CD4-positive, alpha-beta T cell treated with Interleukin-1 beta for 1 hour (primary cell): ENCODE results near the gene HBEGF.

ENCODE experiments used
- DNase-seq, 2 donors: peaks; one replicate each; pipeline ENCODE4 v3.0.0-alpha.2; 2020 to 2022

The HBEGF gene

DNA sequence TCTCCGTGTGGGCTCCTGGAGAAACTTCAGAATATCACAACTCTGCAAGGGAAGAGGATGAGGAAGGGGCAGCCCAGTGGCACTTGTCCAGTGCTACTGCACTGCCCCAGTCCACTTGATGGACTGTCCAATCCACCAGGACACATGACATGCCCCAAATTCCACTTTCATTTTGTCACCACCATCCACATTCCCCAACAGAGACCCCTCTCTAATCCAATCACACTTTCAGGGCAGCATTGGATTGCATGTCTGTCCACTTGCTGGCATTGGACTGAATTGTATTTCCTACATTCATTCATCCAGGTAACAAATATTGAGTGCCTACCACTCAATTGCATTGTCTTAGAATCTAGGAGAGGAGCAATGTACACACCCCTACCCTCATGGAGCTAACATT lies 14.8 kb downstream of the HBEGF start:
- no peak for DNase-seq

DNA sequence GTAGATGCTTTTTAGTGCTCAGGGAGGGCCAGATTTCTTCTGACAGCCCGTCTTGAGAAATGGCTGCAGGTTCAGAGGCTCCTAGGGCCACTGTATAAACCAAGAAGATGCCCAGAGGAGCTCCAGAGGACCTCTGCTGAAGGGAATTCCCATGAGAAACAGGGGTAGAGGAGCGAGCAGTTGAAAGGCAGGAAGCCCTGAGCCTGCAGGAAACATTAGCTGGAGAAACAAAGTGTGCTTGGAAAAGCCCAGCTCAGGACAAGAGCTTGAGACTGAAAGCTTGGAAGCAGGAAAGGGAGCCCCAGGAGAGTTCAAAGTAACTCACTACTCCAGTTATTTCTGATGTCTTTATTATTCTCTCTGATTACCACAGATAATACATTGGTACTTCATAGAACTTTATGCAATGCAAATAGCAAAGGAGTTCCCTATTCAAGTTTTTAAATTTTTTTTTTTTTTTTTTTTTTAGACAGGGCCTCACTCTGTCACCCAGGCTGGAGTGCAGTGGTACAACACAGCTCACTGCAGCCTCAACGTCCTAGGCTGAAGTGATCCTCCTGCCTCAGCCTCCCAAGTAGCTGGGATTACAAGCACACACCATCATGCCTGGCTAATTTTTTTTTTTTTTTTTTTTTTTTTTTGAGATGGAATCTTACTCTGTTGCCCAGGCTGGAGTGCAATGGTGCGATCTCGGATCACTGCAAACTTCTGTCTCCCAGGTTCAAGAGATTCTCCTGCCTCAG lies 16.5 kb downstream of the HBEGF start:
- DNase-seq: no peak

DNA sequence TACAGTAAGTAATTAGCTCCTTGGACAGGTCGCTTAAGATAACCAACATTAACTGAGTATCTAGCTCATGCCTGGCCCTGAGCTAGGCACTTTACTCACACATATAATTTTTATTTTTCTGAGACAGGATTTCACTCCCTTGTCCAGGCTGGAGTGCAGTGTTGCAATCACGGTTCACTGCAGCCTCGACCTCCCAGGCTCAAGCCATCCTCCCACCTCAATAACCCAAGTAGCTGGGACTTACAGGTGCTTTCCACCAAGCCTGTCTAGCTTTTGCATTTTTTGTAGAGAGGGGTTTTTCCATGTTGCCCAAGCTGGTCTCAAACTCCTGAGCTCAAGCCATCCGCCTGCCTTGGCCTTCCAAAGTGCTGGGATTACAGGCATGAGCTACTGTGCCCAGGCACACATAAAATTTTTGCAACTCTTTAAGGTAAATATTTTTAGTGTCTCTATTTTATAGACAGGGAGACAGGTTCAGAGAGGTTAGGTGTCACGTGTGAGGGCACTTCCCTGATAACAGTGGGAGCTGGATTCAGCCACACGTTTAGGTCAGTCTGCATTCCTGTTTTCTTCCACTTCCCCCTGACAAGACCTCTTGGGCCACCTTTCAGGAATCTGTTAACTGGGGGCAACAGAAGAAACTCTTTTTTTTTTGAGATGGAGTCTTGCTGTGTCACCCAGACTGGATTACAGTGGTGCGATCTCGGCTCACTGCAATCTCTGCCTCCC lies 18.2 kb downstream of the HBEGF start:
- no peak for DNase-seq

DNA sequence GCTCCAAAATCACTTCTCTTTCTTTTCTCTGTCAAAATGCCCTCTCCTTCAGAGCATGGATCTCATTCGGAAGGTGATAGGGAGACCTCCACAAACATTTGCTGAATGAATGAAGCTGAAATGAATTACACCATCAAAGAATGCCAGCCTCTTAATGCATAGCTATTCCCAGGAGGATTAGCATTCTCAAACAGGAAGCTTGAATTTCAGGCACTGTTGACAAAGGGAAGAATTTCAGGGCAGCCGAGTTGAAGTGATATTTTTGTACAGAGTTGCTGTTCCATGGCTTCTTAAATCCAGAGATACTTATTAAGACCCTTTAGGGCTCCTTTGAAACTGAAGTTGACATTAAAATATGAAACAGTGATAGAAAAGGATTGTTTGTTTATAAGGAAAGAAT lies 18.8 kb downstream of the HBEGF start:
- no peak for DNase-seq

DNA sequence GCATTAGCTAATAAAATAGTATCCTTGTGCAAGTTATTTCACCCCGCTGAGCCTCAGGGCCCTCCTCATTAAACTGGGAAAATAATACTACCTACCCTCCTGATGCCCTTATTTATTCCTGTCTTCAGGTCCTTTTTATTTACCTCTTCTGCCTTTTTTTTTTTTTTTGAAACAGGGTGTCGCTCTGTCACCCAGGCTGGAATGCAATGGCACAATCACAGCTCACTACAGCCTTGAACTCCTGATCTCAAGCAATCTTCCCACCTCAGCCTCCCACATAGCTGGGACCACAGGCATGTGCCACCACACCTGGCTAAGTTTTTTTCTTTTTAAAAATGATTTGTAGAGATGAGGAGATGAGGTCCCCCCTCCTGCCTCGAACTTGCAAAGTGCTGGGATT lies 20.9 kb downstream of the HBEGF start:
- DNase-seq: no peak

DNA sequence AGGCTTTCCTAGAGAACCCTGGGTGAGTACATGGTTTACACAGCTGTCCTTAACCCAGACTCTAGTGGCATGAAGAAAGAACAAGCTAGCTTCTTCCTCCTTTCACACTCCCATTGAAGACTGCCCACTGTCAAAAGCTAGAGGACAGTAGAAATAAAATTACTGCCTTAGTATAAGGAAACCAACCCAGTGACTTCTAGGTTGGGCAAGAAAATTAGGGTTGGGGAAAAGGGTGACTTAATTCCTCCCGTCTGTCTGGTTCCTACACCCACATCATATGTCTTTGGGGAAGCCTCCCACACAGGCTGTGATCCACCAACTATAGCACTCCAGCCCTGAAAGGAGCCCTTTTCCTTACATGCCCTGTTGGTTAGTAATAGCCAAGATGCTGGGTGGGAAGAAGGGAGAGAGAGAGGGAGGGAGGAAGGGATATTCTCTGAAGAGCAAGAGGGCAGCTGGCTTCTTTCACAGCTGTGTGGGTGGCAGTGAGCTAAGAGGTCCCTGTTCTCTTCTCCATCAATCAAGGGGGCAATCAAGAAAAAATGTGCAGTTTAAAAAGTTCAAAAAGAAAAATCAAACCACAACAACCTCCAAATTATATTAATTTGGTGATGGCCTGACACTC lies 21.7 kb downstream of the HBEGF start:
- no peak for DNase-seq

DNA sequence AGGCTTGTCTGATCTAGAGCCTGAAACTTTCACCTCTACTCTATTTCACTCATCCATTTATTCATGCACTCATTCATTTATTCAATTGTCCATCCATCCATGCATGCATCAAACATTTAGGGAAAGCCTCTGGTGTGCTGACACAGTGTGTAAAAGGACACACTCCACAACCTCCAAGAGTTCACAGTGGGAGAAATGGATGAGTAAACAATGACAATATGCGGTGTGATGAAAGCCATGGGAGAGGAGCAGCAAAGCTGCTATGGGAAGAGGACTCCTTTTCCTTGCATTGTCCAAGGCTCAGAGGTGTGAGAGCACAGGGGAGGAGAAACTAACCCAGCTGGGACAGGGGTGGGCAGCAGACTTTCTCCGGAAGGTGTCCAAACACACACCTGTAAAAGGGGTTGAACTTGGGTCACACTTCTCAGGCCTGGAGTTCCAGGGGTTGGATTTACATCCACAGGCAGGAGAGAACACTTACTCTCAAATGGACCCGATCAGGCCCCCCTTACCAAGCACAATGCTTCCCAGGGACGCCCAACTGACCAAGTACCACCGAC lies 22.3 kb downstream of the HBEGF start:
- no peak for DNase-seq

DNA sequence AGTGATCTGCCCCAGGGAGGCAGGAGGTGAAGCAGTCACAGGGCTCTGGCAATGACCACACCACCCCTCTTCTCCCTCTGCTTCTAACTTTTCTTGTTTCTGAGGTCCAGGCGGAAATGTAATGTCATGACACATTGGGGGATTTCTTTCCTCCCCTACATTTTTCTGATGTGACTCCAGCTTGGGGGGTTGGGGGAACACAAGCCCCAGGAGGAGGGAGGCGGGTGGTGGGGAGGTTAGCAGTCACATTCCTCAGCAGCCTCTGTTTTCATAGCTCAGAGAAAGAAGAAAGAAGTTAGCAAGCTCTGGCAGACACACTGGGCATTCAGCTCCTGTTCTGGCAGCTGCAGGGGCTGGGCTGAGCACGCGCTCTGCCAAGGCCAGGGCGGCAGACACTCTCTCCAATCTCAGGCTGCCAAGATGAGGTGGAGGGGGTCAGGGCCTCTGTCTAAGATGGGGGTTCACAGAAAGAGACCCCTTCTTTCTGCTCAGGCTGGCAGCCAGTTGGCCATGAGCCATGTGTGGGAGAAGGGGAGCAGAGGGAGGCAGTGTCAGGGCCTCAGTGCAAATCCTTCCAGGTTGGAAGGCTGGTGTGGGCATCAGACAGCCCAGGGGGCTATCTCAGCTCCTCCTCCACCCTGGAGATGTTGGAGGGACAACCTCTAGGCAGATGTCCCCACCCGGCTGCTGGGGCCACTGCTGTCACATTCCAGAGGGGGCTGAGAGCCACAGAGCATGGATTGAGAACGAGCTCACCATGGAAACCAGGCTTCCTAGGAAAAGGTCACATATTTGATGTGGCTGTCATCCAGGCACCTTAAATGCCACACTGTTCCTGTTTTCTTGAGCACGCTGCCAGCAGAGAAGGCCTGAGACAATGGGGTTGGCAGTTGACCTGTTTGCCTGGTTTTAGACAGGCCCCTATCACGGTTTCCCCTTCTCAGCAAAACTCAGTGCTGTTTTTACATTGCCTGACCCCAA lies 23.4 kb downstream of the HBEGF start:
- no peak for DNase-seq

DNA sequence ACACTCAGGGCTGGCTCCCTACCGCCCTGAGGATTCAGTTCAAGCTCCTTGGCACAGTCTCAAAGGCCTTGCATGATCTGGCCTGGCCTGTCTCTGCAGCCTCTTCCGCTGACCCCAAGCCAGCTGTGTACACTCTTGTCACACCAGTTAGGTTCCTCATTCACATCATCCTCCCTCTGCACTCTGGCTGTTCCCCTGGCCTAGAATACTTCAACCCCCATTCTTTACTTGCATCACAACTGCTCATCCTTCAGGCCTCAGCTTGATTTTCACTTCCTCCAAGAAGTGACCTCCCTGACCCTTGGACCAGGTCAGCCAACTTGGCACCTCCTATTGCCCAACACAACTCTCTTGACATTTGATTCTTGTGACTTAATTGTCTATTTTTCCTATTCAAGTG lies 24.6 kb downstream of the HBEGF start:
- peak; percentile 9 to 74 for DNase-seq

DNA sequence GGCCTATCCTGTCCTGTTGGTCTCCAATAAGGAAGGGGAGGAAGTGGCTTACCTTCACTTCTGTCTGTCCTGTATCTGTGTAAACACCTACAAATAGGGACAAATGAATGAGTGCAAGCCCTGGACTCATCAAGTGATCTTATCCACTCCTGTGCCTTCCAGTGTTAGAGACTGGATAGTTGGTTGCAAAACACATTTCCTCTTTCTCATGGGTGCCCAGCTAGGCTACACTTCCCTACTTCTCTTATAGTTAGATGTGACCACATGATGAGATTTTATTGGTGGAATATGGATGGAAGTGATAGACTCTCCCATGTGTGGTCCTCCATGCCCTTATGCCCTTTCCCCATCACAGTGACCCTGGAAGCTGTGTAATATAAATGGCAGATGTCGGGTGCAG lies 26.6 kb downstream of the HBEGF start:
- no peak for DNase-seq

DNA sequence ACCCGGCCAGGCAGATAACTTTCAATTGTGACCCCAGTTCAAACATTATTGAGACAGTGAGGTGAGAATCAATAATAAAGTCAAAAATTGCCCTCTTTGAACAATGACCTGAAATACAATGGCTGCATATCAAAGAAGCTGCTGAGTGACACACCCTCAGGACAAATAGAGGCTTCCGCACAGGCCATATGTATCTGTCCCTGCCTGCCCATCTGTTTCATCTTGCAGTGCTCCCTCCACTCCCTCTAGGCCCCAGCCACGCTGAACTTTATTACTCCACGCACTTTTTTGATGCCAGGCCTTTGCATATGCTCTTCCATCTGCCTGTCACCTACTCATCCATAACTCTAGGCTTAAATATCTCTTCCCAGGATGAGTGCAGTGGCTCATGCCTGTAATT lies 27.6 kb downstream of the HBEGF start:
- DNase-seq: no peak

DNA sequence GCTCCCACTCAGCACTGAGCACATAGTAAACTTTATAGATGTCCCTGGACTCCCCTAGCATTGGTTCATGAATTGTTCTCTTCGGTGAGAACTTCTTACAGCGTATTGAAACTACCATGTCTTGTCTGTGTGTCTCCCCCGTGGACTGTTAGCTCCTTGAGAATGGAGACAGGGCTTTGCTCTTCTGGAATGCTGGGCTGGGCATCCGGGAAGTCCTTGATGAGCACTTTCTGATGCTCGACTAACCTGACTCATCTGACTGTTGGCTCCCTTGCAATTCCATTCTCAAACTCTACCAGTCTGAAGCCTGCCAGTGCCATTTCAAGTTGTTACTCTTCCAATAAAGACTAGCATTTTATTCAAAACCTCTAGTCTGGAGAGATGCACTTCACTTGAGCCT lies 28.5 kb downstream of the HBEGF start:
- no peak for DNase-seq

DNA sequence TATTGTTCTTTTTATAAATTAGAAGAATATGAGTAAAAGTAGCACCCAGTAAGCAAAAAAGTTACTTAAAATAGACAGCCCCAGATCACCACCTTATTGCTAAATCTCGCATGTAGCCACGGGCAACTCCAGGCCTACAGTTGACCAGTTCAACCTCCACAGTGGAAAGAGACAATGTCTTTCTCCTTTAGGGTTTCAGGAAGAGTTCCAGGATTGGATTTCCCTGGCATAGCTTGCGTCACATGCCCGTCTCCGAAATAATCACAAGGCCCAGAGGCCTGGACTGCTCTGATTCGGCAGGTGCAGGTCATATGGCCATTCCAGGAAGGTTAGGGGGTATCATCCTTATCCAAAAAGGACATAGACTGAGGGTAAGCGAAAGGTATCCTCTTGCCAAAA lies 33.6 kb downstream of the HBEGF start:
- DNase-seq: no peak

DNA sequence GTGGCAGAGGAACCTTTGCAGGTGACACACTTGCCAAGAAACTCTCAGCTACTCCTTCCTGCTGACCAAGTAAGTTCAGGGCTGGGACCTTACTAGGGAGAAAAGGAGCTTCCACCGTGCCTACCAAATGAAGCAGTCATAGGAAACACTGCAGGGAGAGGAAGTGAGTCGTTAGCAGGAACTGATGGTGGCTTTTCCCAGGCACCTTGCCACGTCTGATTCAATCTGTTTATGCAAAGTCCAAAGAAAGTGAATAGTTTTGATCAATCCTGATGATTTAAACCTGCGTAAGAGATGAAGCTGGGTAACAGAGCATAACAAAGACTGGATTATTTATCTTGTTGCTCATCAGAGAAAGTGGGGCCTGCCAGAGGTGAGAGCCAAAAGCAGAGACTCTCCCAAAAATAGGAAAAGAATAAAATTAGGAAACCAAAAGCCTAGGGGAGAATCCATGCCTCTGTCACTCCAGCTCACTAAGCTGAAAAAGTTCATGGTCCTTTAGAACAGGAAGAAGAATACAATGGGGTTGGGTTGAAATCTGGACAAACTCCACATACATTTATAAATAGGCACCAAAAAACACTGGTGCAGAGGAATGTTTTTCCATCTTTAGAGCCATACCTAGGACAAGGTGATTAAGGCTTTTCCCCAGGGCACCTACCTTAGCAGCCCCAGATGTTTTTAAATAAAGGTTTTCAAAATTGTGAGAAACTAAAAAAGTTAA lies 34.2 kb downstream of the HBEGF start:
- peak in 1 of 2 donors; percentile 13 for DNase-seq

DNA sequence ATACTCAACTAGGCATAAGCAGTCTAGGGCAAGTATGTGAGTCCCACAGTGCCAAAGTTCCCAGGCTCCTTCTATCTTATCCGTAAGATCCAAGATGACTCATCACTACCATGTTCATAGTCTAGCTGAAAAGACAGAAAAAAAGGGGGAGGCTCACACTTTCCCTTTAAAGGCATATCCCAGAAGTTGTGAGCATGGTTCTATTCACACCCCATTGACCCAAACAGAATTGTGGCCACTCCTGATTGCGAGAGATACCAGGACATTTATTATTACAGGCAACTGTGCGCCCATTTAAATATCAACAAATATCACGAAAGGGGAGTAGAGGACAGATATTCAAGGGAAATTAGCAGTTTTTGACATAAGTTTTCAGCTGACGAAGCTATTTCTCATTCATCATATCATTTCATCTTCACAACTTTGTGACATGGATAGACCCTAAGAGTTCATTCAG lies 35.4 kb downstream of the HBEGF start:
- DNase-seq: no peak

DNA sequence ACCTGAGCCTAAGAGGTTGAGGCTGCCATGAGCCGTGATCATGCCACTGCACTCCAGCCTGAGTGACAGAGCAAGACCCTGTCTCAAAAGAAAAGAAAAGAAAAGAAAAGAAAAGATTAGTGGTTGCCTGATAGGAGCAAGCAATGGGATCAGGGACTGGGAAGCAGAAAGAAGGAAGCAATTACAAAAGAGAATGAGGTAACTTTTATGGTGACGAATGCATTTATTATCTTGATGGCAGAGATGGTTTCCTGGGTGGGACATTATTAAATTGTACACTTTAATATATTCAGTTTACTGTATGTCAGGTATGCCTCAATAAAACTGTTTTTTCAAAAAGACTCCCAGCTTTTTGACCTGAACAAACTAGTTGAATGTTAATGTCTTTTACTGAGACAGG lies 36.0 kb downstream of the HBEGF start:
- DNase-seq: no peak

DNA sequence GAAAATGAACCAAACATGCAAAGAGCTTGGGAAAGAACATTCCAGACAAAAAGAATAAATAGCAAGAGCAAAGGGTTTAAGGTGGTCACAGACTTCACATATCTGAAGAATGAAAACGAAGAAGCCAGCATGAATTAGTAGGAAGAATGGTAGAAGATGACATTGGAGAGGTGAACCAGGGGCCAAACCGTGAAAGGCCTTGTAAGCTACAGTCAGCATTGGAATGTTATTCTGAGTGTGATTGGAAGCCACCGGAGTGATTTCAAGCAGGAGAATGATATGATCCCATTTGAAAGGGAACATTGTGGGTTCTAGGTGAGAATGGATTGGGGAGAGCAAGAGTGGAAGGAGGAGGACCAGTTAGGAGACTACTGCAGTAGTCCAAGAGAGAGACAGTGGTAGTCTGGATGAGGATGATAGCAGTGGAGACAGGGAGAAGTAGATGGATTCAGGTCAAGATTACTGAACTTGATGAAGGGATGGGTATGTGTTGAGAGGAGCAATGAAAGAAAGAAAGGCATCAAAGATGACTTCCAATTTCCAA lies 36.6 kb downstream of the HBEGF start:
- DNase-seq: no peak

DNA sequence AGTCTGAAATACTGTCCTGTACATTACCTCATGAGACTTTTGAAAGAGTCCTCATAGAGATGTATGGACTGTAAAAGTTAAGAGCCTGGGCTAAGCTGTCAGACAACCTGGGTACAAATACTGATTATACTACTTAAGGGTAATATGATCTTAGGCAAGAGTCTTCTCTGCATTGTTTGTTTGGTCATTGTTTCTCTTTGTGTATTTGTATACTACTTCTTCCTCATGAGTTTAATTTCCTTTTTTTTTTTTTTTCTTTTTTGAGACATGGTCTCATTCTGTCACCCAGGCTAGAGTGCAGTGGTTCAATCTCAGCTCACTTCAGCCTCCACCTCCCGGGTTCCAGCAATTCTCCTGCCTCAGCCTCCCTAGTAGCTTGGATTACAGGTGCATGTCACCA lies 40.9 kb downstream of the HBEGF start:
- no peak for DNase-seq

DNA sequence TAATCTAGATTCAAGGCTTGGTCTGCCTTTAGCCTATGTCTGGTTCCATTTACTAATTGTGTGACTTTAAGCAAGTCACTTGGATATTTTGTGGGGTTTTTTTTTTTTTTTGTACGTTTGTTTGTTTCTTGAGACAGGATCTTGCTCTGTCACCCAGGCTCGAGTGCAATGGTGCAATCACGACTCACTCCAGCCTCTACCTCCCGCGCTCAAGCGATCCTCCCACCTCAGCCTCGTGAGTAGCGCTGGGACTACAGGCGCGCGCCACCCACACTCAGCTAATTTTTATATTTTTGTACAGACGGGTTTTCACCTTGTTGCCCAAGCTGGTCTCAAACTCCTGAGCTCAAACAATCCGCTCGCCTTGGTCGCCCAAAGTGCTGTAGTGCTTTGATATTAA lies 42.4 kb downstream of the HBEGF start:
- no peak for DNase-seq

DNA sequence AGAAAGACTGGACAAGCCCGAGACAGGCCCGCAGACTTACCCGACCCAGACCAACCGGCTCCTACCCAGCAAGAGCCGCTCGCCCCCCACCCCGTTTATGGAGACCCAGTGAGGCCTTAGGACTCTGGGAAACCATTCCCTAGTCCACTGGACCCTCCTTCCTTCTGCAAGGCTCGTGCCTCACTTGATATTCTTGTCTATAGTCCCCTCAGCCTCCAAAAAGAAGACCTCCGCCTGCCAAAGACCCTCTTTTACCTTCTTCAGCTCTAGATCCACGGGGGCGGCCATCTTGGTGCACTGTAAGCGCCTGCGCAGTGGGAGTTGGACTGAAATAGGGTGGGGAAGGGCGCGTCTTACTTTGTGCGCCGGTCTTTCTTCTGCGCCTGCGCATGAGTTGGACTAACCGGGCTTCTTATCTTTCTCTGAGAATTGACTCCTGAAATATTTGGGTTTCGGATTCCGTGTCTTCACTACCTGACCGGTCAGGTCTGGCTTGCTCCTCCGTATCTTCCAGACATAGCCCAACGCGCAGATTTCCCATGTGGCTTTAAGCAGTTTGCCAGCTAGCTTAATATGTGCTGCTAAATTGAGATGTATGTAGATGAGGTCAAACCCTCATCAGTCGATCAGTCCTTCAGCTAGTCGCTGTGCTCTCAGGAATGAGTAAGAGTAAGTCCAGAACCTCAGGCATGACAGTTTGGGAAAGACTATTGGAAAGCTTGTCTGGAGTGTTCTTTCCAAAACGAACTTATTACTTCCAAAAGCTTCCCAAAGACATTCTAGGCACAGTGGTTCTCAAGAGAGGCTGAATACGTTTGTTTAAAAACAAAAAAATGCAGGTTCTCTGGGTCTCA lies 43.4 kb downstream of the HBEGF start, which contains the start of gene PFDN1:
TSS of gene PFDN1 (minus strand) at position 316 of the 854 bp plus-strand sequence. CDS start at position 288, 28 bp downstream.
- DNase-seq: peak; percentile 93 to 95
